WTC11 (cell line): ENCODE results near the gene MYBPC2. TPM values are rescaled to one million over a fixed set of nuclear protein-coding genes. Genes with fewer than 3 reads are reported as not detected.

Source experiments
- CREM ChIP-seq: sonication (generic); formaldehyde crosslinking; IDR thresholded peaks from 2 replicates; pipeline ENCODE4 v1.8.1; 2022; ENCODE audit warnings: mild to moderate bottlenecking, missing genetic modification reagents, moderate library complexity
- ETV6 ChIP-seq: sonication (generic); formaldehyde crosslinking; IDR thresholded peaks from 2 replicates; pipeline ENCODE4 v1.8.1; 2022; ENCODE audit warnings: mild to moderate bottlenecking, missing genetic modification reagents
- FOXJ3 ChIP-seq: sonication (generic); formaldehyde crosslinking; IDR thresholded peaks from 2 replicates; pipeline ENCODE4 v1.9.0; 2021; ENCODE audit warnings: missing genetic modification reagents, mild to moderate bottlenecking, borderline replicate concordance
- FOXK1 ChIP-seq: sonication (generic); formaldehyde crosslinking; IDR thresholded peaks from 2 replicates; pipeline ENCODE4 v1.8.0; 2022; ENCODE audit warnings: mild to moderate bottlenecking, moderate library complexity, missing genetic modification reagents
- GABPB1 ChIP-seq: sonication (generic); formaldehyde crosslinking; IDR thresholded peaks from 2 replicates; pipeline ENCODE4 v1.8.1; 2023; ENCODE audit warnings: mild to moderate bottlenecking, missing genetic modification reagents
- HMGA2 ChIP-seq: fragments of 250-450 bp; sonication (Bioruptor Pico); IDR thresholded peaks from 2 replicates; pipeline ENCODE4 v1.4.0; 2021; ENCODE audit warnings: mild to moderate bottlenecking, moderate library complexity
- NFYB ChIP-seq: sonication (generic); formaldehyde crosslinking; conservative IDR thresholded peaks from 2 replicates; pipeline ENCODE4 v1.8.0; 2022; ENCODE audit warnings: low read depth, missing genetic modification reagents
- SP1 ChIP-seq: sonication (generic); formaldehyde crosslinking; conservative IDR thresholded peaks from 2 replicates; pipeline ENCODE4 v1.8.1; 2022; ENCODE audit warnings: missing genetic modification reagents
- TEAD4 ChIP-seq: sonication (generic); formaldehyde crosslinking; IDR thresholded peaks from 2 replicates; pipeline ENCODE4 v1.8.0; 2022; ENCODE audit warnings: mild to moderate bottlenecking, missing genetic modification reagents
- TP53 ChIP-seq: sonication (generic); formaldehyde crosslinking; IDR thresholded peaks from 2 replicates; pipeline ENCODE4 v1.8.1; 2023; ENCODE audit warnings: mild to moderate bottlenecking, missing genetic modification reagents
- ZBTB21 ChIP-seq: sonication (generic); formaldehyde crosslinking; IDR thresholded peaks from 2 replicates; pipeline ENCODE4 v1.8.1; 2023; ENCODE audit warnings: mild to moderate bottlenecking, missing genetic modification reagents, borderline replicate concordance
- ZNF121 ChIP-seq: sonication (generic); formaldehyde crosslinking; IDR thresholded peaks from 2 replicates; pipeline ENCODE4 v1.8.0; 2023; ENCODE audit warnings: missing genetic modification reagents
- ZNF138 ChIP-seq: sonication (generic); formaldehyde crosslinking; conservative IDR thresholded peaks from 2 replicates; pipeline ENCODE4 v1.8.1; 2022; ENCODE audit warnings: mild to moderate bottlenecking, moderate library complexity, missing genetic modification reagents
- ZNF317 ChIP-seq: sonication (generic); formaldehyde crosslinking; IDR thresholded peaks from 2 replicates; pipeline ENCODE4 v1.8.1; 2023; ENCODE audit warnings: low read depth, mild to moderate bottlenecking, moderate library complexity, missing genetic modification reagents, borderline replicate concordance
- ZNF416 ChIP-seq: fragments of 250-450 bp; sonication (Bioruptor Pico); IDR thresholded peaks from 2 replicates; pipeline ENCODE4 v1.9.0; 2021; ENCODE audit warnings: mild to moderate bottlenecking, inconsistent platforms
- ZNF671 ChIP-seq: fragments of 250-450 bp; sonication (Bioruptor Pico); IDR thresholded peaks from 2 replicates; pipeline ENCODE4 v1.8.0; 2021; ENCODE audit warnings: mild to moderate bottlenecking
- total RNA-seq: library from RNA; stranded (reverse); gene quantifications from 3 replicates; pipeline ENCODE4 v1.2.3, GENCODE V29; 2021
- TF ChIP-seq, protein P1 (sequence below): sonication (generic); formaldehyde crosslinking; IDR thresholded peaks from 2 replicates; pipeline ENCODE4 v1.8.1; 2022; ENCODE audit warnings: low read depth, missing genetic modification reagents, borderline replicate concordance
- TF ChIP-seq, protein P2 (sequence below): sonication (generic); formaldehyde crosslinking; IDR thresholded peaks from 2 replicates; pipeline ENCODE4 v1.8.0; 2022; ENCODE audit warnings: mild to moderate bottlenecking, missing genetic modification reagents
- TF ChIP-seq, protein P3 (sequence below): sonication (generic); formaldehyde crosslinking; IDR thresholded peaks from 2 replicates; pipeline ENCODE4 v1.8.1; 2022; ENCODE audit warnings: low read depth, mild to moderate bottlenecking, moderate library complexity, missing genetic modification reagents, borderline replicate concordance
- TF ChIP-seq, protein P4 (sequence below): sonication (generic); formaldehyde crosslinking; IDR thresholded peaks from 2 replicates; pipeline ENCODE4 v1.8.1; 2023; ENCODE audit warnings: mild to moderate bottlenecking, moderate library complexity, missing genetic modification reagents
- TF ChIP-seq, protein P5 (sequence below): sonication (generic); formaldehyde crosslinking; IDR thresholded peaks from 2 replicates; pipeline ENCODE4 v1.8.1; 2022; ENCODE audit warnings: mild to moderate bottlenecking, moderate library complexity, missing genetic modification reagents
- TF ChIP-seq, protein P6 (sequence below): sonication (generic); formaldehyde crosslinking; IDR thresholded peaks from 2 replicates; pipeline ENCODE4 v1.8.0; 2023; ENCODE audit warnings: mild to moderate bottlenecking, missing genetic modification reagents
- TF ChIP-seq, protein P7 (sequence below): fragments of 250-450 bp; sonication (Bioruptor Pico); IDR thresholded peaks from 2 replicates; pipeline ENCODE4 v1.9.0; 2021; ENCODE audit warnings: mild to moderate bottlenecking
- TF ChIP-seq, protein P8 (sequence below): sonication (generic); formaldehyde crosslinking; IDR thresholded peaks from 2 replicates; pipeline ENCODE4 v1.8.0; 2022; ENCODE audit warnings: mild to moderate bottlenecking, missing genetic modification reagents

Gene MYBPC2
- total RNA-seq, 1 experiment from 2014 or later = 2.6 TPM

DNA sequence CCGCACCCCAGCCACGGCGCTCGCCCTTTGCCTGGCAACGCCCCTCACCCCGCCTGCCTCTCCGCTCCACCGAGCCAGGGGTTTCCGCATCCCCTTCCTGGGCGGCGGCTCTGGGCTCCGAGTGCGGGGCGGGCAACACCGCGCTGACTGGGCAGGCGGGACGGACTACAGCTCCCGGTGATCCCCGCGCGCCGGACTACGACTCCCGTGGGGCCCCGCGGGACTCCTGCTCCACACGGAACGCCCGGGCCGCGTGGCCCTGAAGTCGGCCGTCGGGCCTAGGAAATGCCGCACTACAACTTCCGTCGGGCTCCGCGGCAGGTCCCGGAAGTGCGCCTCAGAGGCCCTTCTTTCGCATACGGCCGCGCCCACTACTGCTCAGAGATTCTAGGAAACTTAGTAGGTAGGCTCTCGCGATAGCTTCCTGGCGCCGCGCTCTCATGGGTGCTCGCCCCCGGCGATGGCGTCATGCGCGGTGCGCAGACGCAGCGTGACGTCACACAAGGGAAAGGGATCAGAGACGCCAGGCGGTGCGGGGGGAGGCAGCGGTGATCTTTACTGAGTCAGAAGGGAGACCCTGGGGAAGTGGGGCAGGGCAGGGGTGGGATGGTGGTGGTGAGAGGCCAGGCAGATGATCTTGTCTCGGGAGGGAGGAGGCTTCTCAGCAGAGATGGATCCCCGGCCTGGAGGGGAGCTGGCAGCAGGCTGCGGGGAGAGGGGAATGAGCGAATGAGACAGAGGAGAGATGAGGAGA lies 78.6 kb downstream of the MYBPC2 start, which contains the start of gene JOSD2 (continued):
- TF ChIP-seq, protein P1, sequence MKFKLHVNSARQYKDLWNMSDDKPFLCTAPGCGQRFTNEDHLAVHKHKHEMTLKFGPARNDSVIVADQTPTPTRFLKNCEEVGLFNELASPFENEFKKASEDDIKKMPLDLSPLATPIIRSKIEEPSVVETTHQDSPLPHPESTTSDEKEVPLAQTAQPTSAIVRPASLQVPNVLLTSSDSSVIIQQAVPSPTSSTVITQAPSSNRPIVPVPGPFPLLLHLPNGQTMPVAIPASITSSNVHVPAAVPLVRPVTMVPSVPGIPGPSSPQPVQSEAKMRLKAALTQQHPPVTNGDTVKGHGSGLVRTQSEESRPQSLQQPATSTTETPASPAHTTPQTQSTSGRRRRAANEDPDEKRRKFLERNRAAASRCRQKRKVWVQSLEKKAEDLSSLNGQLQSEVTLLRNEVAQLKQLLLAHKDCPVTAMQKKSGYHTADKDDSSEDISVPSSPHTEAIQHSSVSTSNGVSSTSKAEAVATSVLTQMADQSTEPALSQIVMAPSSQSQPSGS = no peak
- TF ChIP-seq NFYB (CRISPR knock-in tag) (no peak), TP53 (CRISPR knock-in tag) (no peak), SP1 (CRISPR knock-in tag) (peak; percentile 80; the same call in 1 of the 2 replicates), ZNF121 (CRISPR knock-in tag) (no peak), TEAD4 (CRISPR knock-in tag) (no peak), CREM (CRISPR knock-in tag) (peak; percentile 98), FOXK1 (CRISPR knock-in tag) (peak; percentile 74), ZNF416 (no peak), FOXJ3 (no peak), GABPB1 (peak; percentile 64; the same call in 1 of the 2 replicates), ZNF671 (CRISPR knock-in tag) (no peak), ZNF317 (CRISPR knock-in tag) (no peak), ZBTB21 (peak; percentile 100), HMGA2 (CRISPR knock-in tag) (no peak), ETV6 (peak; percentile 76), ZNF138 (CRISPR knock-in tag) (no peak)
- TF ChIP-seq, protein P2, sequence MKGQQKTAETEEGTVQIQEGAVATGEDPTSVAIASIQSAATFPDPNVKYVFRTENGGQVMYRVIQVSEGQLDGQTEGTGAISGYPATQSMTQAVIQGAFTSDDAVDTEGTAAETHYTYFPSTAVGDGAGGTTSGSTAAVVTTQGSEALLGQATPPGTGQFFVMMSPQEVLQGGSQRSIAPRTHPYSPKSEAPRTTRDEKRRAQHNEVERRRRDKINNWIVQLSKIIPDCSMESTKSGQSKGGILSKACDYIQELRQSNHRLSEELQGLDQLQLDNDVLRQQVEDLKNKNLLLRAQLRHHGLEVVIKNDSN (CRISPR knock-in tag) = peak; percentile 74; the same call in 1 of the 2 replicates
- TF ChIP-seq, protein P3, sequence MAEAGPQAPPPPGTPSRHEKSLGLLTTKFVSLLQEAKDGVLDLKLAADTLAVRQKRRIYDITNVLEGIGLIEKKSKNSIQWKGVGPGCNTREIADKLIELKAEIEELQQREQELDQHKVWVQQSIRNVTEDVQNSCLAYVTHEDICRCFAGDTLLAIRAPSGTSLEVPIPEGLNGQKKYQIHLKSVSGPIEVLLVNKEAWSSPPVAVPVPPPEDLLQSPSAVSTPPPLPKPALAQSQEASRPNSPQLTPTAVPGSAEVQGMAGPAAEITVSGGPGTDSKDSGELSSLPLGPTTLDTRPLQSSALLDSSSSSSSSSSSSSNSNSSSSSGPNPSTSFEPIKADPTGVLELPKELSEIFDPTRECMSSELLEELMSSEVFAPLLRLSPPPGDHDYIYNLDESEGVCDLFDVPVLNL (CRISPR knock-in tag) = no peak
- TF ChIP-seq, protein P4, sequence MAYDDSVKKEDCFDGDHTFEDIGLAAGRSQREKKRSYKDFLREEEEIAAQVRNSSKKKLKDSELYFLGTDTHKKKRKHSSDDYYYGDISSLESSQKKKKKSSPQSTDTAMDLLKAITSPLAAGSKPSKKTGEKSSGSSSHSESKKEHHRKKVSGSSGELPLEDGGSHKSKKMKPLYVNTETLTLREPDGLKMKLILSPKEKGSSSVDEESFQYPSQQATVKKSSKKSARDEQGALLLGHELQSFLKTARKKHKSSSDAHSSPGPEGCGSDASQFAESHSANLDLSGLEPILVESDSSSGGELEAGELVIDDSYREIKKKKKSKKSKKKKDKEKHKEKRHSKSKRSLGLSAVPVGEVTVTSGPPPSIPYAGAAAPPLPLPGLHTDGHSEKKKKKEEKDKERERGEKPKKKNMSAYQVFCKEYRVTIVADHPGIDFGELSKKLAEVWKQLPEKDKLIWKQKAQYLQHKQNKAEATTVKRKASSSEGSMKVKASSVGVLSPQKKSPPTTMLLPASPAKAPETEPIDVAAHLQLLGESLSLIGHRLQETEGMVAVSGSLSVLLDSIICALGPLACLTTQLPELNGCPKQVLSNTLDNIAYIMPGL = no peak
- TF ChIP-seq, protein P5, sequence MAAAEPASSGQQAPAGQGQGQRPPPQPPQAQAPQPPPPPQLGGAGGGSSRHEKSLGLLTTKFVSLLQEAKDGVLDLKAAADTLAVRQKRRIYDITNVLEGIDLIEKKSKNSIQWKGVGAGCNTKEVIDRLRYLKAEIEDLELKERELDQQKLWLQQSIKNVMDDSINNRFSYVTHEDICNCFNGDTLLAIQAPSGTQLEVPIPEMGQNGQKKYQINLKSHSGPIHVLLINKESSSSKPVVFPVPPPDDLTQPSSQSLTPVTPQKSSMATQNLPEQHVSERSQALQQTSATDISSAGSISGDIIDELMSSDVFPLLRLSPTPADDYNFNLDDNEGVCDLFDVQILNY (CRISPR knock-in tag) = peak; percentile 41; the same call in 1 of the 2 replicates
- TF ChIP-seq, protein P6, sequence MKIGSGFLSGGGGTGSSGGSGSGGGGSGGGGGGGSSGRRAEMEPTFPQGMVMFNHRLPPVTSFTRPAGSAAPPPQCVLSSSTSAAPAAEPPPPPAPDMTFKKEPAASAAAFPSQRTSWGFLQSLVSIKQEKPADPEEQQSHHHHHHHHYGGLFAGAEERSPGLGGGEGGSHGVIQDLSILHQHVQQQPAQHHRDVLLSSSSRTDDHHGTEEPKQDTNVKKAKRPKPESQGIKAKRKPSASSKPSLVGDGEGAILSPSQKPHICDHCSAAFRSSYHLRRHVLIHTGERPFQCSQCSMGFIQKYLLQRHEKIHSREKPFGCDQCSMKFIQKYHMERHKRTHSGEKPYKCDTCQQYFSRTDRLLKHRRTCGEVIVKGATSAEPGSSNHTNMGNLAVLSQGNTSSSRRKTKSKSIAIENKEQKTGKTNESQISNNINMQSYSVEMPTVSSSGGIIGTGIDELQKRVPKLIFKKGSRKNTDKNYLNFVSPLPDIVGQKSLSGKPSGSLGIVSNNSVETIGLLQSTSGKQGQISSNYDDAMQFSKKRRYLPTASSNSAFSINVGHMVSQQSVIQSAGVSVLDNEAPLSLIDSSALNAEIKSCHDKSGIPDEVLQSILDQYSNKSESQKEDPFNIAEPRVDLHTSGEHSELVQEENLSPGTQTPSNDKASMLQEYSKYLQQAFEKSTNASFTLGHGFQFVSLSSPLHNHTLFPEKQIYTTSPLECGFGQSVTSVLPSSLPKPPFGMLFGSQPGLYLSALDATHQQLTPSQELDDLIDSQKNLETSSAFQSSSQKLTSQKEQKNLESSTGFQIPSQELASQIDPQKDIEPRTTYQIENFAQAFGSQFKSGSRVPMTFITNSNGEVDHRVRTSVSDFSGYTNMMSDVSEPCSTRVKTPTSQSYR (CRISPR knock-in tag) = peak; percentile 58; the same call in 1 of the 2 replicates
- TF ChIP-seq, protein P7, sequence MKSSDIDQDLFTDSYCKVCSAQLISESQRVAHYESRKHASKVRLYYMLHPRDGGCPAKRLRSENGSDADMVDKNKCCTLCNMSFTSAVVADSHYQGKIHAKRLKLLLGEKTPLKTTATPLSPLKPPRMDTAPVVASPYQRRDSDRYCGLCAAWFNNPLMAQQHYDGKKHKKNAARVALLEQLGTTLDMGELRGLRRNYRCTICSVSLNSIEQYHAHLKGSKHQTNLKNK (CRISPR knock-in tag) = peak; percentile 67; the same call in 1 of the 2 replicates
- TF ChIP-seq, protein P8, sequence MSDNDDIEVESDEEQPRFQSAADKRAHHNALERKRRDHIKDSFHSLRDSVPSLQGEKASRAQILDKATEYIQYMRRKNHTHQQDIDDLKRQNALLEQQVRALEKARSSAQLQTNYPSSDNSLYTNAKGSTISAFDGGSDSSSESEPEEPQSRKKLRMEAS = peak; percentile 93
